Activated CD4-positive, alpha-beta T cell treated with anti-CD3 and anti-CD28 coated beads, Interleukin-2, amount 50 U/mL, for 16 hours (primary cell): Measurements from ENCODE around the gene CT47A1.
"Not testable (repeated sequence)": the region's sequence is repeated elsewhere in the genome, so short reads cannot be mapped to it uniquely, and the experiment has no call there.

Experiments
- DNase-seq: peaks from one replicate; pipeline ENCODE4 v3.0.0-alpha.2; 2020

CT47A1 gene

GRCh38 chrX:120985660-120986059 lies at the start of gene CT47A1:
Gene CT47A1, minus strand, starts transcription at chrX:120985760. Its CDS starts 231 bp downstream, at chrX:120985529.
- not testable (repeated sequence) for DNase-seq

GRCh38 chrX:121032531-121032930 lies 47.0 kb upstream of the CT47A1 start:
- no peak for DNase-seq

GRCh38 chrX:121030083-121030482 lies 44.5 kb upstream of the CT47A1 start:
- no peak for DNase-seq

GRCh38 chrX:121028419-121028818 lies 42.9 kb upstream of the CT47A1 start:
- no peak for DNase-seq

- no peak for DNase-seq
These were observed 29.3 kb upstream of the CT47A1 start for GRCh38 chrX:121014826-121015225.

GRCh38 chrX:121013897-121014455 lies 28.4 kb upstream of the CT47A1 start:
- DNase-seq = no peak

GRCh38 chrX:121011254-121011653 lies 25.7 kb upstream of the CT47A1 start:
- no peak for DNase-seq

GRCh38 chrX:121010218-121010617 lies 24.7 kb upstream of the CT47A1 start:
- no peak for DNase-seq

GRCh38 chrX:121009764-121010163 lies 24.2 kb upstream of the CT47A1 start:
- no peak for DNase-seq

- no peak for DNase-seq
These were observed 23.4 kb upstream of the CT47A1 start for GRCh38 chrX:121008920-121009319.

- DNase-seq = peak; percentile 12
These were observed 15.0 kb upstream of the CT47A1 start for GRCh38 chrX:121000589-121000988.

- DNase-seq = no peak
These were observed 13.9 kb upstream of the CT47A1 start for GRCh38 chrX:120999413-120999812.

- DNase-seq = not testable (repeated sequence)
These were observed 29.1 kb downstream of the CT47A1 start, which contains the start of gene CT47A7 for GRCh38 chrX:120956500-120956899. Gene CT47A7, minus strand, starts transcription at chrX:120956600. Its CDS starts 255 bp downstream, at chrX:120956345.
